ENCODE results near the gene STK32B. TPM values are rescaled to one million over a fixed set of nuclear protein-coding genes. Genes with fewer than 3 reads are reported as not detected.

STK32B gene
- total and polyA plus RNA-seq, 2 of the 8 experiments (the other 6 are each of a cell fraction or from before 2014, with no cell fraction given): 2.3 to 2.5 TPM

- Histone ChIP-seq H3K56ac (replicated peaks; ENCODE audit: insufficient read length, low read depth, low read length) (no peak overlapping the region), H2BK5ac (ENCODE audit: low read depth, low read length) (no peak overlapping the region), H2BK15ac (ENCODE audit: low read length) (no peak overlapping the region), H3K4me1 (replicated peaks in 1 of 4; ENCODE audit: control insufficient read depth in 3 of 4, insufficient read depth in 4 of 4, low read length in 3 of 4) (no peaks in the 10 kb centered on the region), H4K8ac (ENCODE audit: extremely low read depth, insufficient read depth, low read length) (no peak overlapping the region), H2BK12ac (ENCODE audit: low read depth, low read length) (no peak overlapping the region), H2BK20ac (ENCODE audit: low read length) (no peak overlapping the region), H3K23me2 (ENCODE audit: low read depth, low read length) (no peaks in the 10 kb centered on the region), H3K23ac (ENCODE audit: insufficient read length) (no peak overlapping the region), H3K9ac (replicated peaks in 1 of 4; ENCODE audit: extremely low read depth in 1 of 4, low read depth in 3 of 4, low read length in 3 of 4) (no peak overlapping the region), H2AFZ (ENCODE audit: low read length) (no peak overlapping the region), H3K4me2 (ENCODE audit: insufficient read depth in 1 of 2, low read depth in 2 of 2, low read length in 2 of 2) (no peak overlapping the region), H3K9me3 (ENCODE audit: insufficient read depth in 2 of 2, low read depth in 1 of 2, low read length in 1 of 2) (no peaks in the 10 kb centered on the region; a peak in 1 of 4 replicates), H4K20me1 (replicated peaks in 1 of 2; ENCODE audit: control insufficient read depth in 1 of 2, insufficient read depth in 2 of 2, low read length in 2 of 2) (no peaks in the 10 kb centered on the region), H4K91ac (replicated peaks; ENCODE audit: insufficient read length, low read length) (no peak overlapping the region), H3K79me2 (ENCODE audit: control insufficient read depth in 1 of 2, insufficient read depth in 2 of 2, low read length in 2 of 2) (no peaks in the 10 kb centered on the region), H3K27ac (ENCODE audit: low read depth, low read length) (no peak overlapping the region), H3K4ac (replicated peaks; ENCODE audit: insufficient read length, low read depth, low read length) (no peak overlapping the region), H3K4me3 (ENCODE audit: extremely low read depth in 1 of 4, insufficient read depth in 2 of 4, low read depth in 3 of 4, low read length in 4 of 4) (no peak overlapping the region), H2BK120ac (replicated peaks; ENCODE audit: low read depth, low read length) (no peak overlapping the region), H3K14ac (ENCODE audit: insufficient read length) (no peak overlapping the region), H3K36me3 (ENCODE audit: control insufficient read depth in 2 of 4, insufficient read depth in 4 of 4, low read length in 3 of 4) (no peaks in the 10 kb centered on the region), H3K18ac (ENCODE audit: extremely low read depth, low read length) (no peak overlapping the region), H4K5ac (ENCODE audit: insufficient read length, low read depth, low read length) (no peak overlapping the region), H3K27me3 (replicated peaks in 1 of 4; ENCODE audit: control insufficient read depth in 3 of 4, extremely low read depth in 1 of 4, insufficient read depth in 3 of 4, low read length in 3 of 4) (no peaks in the 10 kb centered on the region), H3K79me1 (ENCODE audit: low read depth, low read length) (no peaks in the 10 kb centered on the region), H2AK5ac (ENCODE audit: low read depth, low read length) (no peak overlapping the region)
- no peak for FAIRE-seq
- ChIA-PET CTCF (ENCODE audit: partially characterized antibody) (no interaction called here), POLR2A (ENCODE audit: partially characterized antibody) (no interaction called here)
- DNase-seq (ENCODE audit: low read depth in 1 of 2, low spot score in 2 of 2): no peak
- WGBS, 2 experiments (ENCODE audit: extremely low coverage in 1 of 2, insufficient coverage in 1 of 2, insufficient read length in 1 of 2, insufficient replicate concordance in 2 of 2, low coverage in 1 of 2, low lambda C conversion rate in 2 of 2, missing lambda C conversion rate in 1 of 2): 96% methylated on average over 3 of the region's 3 CpGs; no CpG with 5 or more reads in 1 of the 2 experiments
- TF ChIP-seq RBBP5 (IDR thresholded peaks at IDR 0.05; ENCODE audit: borderline replicate concordance, low read depth, low read length) (no peak), SIRT6 (IDR thresholded peaks at IDR 0.05; ENCODE audit: low read length) (no peak), YY1 (IDR thresholded peaks at IDR 0.05; ENCODE audit: low read depth, low read length) (no peak), BACH1 (IDR thresholded peaks at IDR 0.05; ENCODE audit: low read length) (no peak), ATF2 (IDR thresholded peaks at IDR 0.05; ENCODE audit: low read length) (no peak), BCL11A (IDR thresholded peaks at IDR 0.05; ENCODE audit: low read depth in 2 of 2, low read length in 2 of 2) (no peak), TBP (IDR thresholded peaks at IDR 0.05; ENCODE audit: low read depth, low read length) (no peak), EGR1 (IDR thresholded peaks at IDR 0.05; ENCODE audit: borderline replicate concordance, low read depth, low read length) (no peak), SIN3A (conservative IDR thresholded peaks at IDR 0.05 in 1 of 2, IDR thresholded peaks at IDR 0.05 in 1 of 2; ENCODE audit: low read depth in 1 of 2, low read length in 2 of 2) (no peak), JUND (IDR thresholded peaks at IDR 0.05; ENCODE audit: low read length) (no peak), MAX (IDR thresholded peaks at IDR 0.05) (no peak), GTF2F1 (IDR thresholded peaks at IDR 0.05; ENCODE audit: borderline replicate concordance, low read depth, low read length) (no peak)
Observed at GRCh38 chr4:5330339-5330989, 279.2 kb downstream of the STK32B start.

Data from H1 (cell line).